GM10248 (cell line): ENCODE measurements around the gene MCM3AP.
"Not testable (repeated sequence)": the region's sequence is repeated elsewhere in the genome, so short reads cannot be mapped to it uniquely, and the experiment has no call there.

Experiments
- CTCF ChIA-PET: fragments of 300-600 bp; sonication (Branson Sonifier 250); formaldehyde crosslinking; extraction: SDS; loops from one replicate; lab custom pipeline; 2021; ENCODE audit warnings: antibody characterized with exemption; lab: Yijun Ruan, JAX
- POLR2A ChIA-PET: fragments of 350-650 bp; sonication (Branson Sonifier 250); formaldehyde crosslinking; extraction: SDS; loops from one replicate; lab custom pipeline; 2020; ENCODE audit warnings: antibody characterized with exemption; lab: Yijun Ruan, JAX
- DNase-seq: peaks from one replicate; pipeline ENCODE4 v3.0.0; 2012; ENCODE audit errors: extremely low spot score
- TF ChIP-seq, protein P1 (sequence below): IDR thresholded peaks from 2 replicates; pipeline ENCODE4 v1.5.1; 2012; ENCODE audit warnings: mild to moderate bottlenecking, low read depth; ENCODE audit errors: extremely low read depth, missing control alignments, control extremely low read depth

The MCM3AP gene

DNA sequence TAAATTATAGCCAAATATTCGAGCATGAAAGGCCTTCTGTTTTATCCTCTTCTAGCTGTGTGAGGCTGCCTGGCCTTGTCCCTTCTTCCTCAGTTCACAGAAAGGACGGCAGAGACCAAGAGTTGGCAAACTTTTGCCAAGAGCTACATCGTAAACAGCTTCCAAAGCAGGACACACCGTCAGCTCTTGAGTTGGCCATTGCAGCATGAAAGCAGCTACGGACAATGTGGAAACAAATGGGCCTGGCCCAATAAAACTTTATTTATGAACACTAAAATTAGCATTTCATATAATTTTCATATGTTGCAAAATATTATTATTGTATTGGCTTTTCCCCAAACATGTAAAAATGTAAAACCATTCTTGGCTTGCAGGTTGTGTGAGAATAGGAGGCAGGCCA is 27.5 kb upstream of the MCM3AP start:
- no peak for DNase-seq
- ChIA-PET POLR2A (no interaction called here), CTCF (no interaction called here)
- TF ChIP-seq, protein P1, sequence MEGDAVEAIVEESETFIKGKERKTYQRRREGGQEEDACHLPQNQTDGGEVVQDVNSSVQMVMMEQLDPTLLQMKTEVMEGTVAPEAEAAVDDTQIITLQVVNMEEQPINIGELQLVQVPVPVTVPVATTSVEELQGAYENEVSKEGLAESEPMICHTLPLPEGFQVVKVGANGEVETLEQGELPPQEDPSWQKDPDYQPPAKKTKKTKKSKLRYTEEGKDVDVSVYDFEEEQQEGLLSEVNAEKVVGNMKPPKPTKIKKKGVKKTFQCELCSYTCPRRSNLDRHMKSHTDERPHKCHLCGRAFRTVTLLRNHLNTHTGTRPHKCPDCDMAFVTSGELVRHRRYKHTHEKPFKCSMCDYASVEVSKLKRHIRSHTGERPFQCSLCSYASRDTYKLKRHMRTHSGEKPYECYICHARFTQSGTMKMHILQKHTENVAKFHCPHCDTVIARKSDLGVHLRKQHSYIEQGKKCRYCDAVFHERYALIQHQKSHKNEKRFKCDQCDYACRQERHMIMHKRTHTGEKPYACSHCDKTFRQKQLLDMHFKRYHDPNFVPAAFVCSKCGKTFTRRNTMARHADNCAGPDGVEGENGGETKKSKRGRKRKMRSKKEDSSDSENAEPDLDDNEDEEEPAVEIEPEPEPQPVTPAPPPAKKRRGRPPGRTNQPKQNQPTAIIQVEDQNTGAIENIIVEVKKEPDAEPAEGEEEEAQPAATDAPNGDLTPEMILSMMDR: no peak

- TF ChIP-seq, protein P1: no peak
- no peak for DNase-seq
- POLR2A ChIA-PET: no interaction called here
- CTCF ChIA-PET: no interaction called here
These were observed 26.2 kb upstream of the MCM3AP start for GRCh38 chr21:46311568-46311967.

DNA sequence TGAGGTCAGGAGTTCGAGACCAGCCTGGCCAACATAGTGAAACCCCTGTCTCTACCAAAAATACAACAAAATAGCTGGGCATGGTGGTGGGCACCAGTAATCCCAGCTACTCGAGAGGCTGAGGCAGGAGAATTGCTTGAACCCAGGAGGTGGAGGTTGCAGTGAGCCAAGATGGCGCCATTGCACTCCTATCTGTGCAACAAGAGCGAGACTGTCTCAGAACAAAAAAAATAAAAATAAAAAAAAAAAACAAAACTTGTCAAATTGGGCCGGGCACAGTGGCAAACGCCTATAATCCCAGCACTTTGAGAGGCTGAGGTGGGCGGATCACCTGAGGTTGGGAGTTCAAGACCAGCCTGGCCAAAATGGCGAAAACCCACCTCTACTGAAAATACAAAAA is 24.8 kb upstream of the MCM3AP start:
- CTCF ChIA-PET: interaction anchor here (1.2 to 1.7 kb wide), 2 partner anchors 10 to 157 kb away, joined by 3 to 7 read pairs; no protein-coding TSS in a partner anchor
- POLR2A ChIA-PET, DNase-seq: not testable (repeated sequence)

DNA sequence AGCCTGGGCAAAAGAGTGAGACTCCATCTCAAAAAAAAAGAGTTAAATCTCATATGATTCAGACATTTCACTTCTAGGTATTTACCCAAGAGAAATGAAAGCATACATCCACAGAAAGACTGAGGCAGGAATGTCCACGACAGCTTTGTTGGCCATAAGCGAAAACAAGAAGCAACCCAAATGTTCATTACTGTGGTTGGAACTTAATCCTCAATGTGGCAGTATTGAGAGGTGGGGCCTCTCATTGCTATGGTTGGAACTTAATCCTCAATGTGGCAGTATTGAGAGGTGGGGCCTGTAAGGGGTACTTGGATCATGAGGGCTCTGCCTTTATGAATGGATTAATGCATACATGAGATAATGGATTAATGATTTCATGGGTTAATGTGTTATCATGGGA is 23.0 kb upstream of the MCM3AP start:
- ChIA-PET CTCF (no interaction called here), POLR2A (no interaction called here)
- TF ChIP-seq, protein P1: no peak
- DNase-seq: no peak

- DNase-seq: no peak
- POLR2A ChIA-PET: no interaction called here
- CTCF ChIA-PET: no interaction called here
- TF ChIP-seq, protein P1: no peak
These were observed 22.2 kb upstream of the MCM3AP start for GRCh38 chr21:46307625-46308024.

- ChIA-PET POLR2A (no interaction called here), CTCF (no interaction called here)
- TF ChIP-seq, protein P1: no peak
- no peak for DNase-seq
These were observed 19.5 kb upstream of the MCM3AP start for GRCh38 chr21:46304955-46305354.

DNA sequence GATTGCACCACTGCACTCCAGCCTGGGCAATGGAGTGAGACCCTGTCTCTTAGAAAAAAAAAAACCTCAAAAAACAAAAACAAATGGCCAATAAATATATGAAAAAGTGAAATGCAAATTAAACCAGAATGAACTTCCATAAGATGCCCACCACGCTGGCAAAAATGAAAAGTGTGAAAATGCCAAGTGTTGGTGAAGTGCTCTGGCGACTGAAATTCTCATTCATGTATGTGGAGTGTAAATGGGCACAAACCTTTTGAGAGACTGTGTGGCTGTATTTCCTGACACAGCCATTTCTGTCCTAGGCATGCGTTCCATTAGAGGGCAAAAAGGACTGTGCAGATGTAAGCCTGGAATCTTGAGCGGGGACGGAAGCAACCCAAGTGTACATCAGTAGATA is 19.0 kb upstream of the MCM3AP start:
- POLR2A ChIA-PET: no interaction called here
- TF ChIP-seq, protein P1: no peak
- CTCF ChIA-PET: no interaction called here
- no peak for DNase-seq
